MM.1S (cell line): ENCODE data around the gene NOP56.

Experiments
- DNase-seq: peaks from one replicate; pipeline ENCODE4 v3.0.0-alpha.2; 2015
- H2AFZ ChIP-seq: fragments of 300-600 bp; sonication (generic); 2 replicates; pipeline ENCODE4 v1.6.0; 2016; ENCODE audit warnings: antibody characterized with exemption, low read length
- H3F3A ChIP-seq: fragments of 300-600 bp; sonication (generic); 2 replicates; pipeline ENCODE4 v1.6.1; 2016; ENCODE audit warnings: mild to moderate bottlenecking, antibody characterized with exemption, low read length, moderate library complexity, mixed read lengths; ENCODE audit not compliant: insufficient read depth
- H3K27ac ChIP-seq: fragments of 300-600 bp; sonication (generic); 2 replicates; pipeline ENCODE4 v1.5.1; 2016; ENCODE audit warnings: mild to moderate bottlenecking, low read length
- H3K27me3 ChIP-seq: fragments of 300-600 bp; sonication (generic); replicated peaks from 2 replicates; pipeline ENCODE4 v1.6.0; 2016; ENCODE audit warnings: low read length; ENCODE audit not compliant: insufficient read depth
- H3K36me3 ChIP-seq: fragments of 300-600 bp; sonication (generic); replicated peaks from 2 replicates; pipeline ENCODE4 v1.6.1; 2016; ENCODE audit warnings: mild to moderate bottlenecking, low read length, mixed read lengths; ENCODE audit not compliant: insufficient read depth
- H3K4me1 ChIP-seq: fragments of 300-600 bp; sonication (generic); 2 replicates; pipeline ENCODE4 v1.6.1; 2016; ENCODE audit warnings: low read length, mixed read lengths
- H3K4me2 ChIP-seq: fragments of 300-600 bp; sonication (generic); 2 replicates; pipeline ENCODE4 v1.6.0; 2016; ENCODE audit warnings: low read depth, low read length
- H3K4me3 ChIP-seq: fragments of 300-600 bp; sonication (generic); 2 replicates; pipeline ENCODE4 v1.5.1; 2016; ENCODE audit warnings: low read length, mixed read lengths
- H3K79me2 ChIP-seq: fragments of 300-600 bp; sonication (generic); 2 replicates; pipeline ENCODE4 v1.6.1; 2016; ENCODE audit warnings: mixed run types, low read length, mixed read lengths
- H3K9ac ChIP-seq: fragments of 300-600 bp; sonication (generic); 2 replicates; pipeline ENCODE4 v1.6.1; 2016; ENCODE audit warnings: low read length, mixed read lengths
- H3K9me2 ChIP-seq: fragments of 300-600 bp; sonication (generic); replicated peaks from 2 replicates; pipeline ENCODE4 v1.6.1; 2016; ENCODE audit warnings: mild to moderate bottlenecking, low read length, mixed read lengths; ENCODE audit not compliant: insufficient read depth
- H3K9me3 ChIP-seq: fragments of 300-600 bp; sonication (generic); replicated peaks from 2 replicates; pipeline ENCODE4 v1.6.1; 2016; ENCODE audit warnings: mild to moderate bottlenecking, low read length, mixed read lengths; ENCODE audit not compliant: insufficient read depth
- H4K20me1 ChIP-seq: fragments of 300-600 bp; sonication (generic); 2 replicates; pipeline ENCODE4 v1.6.1; 2016; ENCODE audit warnings: mild to moderate bottlenecking, low read length, moderate library complexity, mixed read lengths; ENCODE audit not compliant: insufficient read depth
- EZH2 ChIP-seq: fragments of 300-600 bp; sonication (generic); optimal IDR thresholded peaks from 2 replicates; pipeline ENCODE3; 2017; ENCODE audit warnings: low read depth, mild to moderate bottlenecking, antibody characterized with exemption, low read length, mixed read lengths
- EZH2phosphoT487 ChIP-seq: fragments of 300-600 bp; sonication (generic); IDR thresholded peaks from 2 replicates; pipeline ENCODE4 v1.6.1; 2018; ENCODE audit warnings: antibody characterized with exemption, low read length
- TF ChIP-seq, protein P1 (sequence below): fragments of 300-600 bp; sonication (generic); IDR thresholded peaks from 2 replicates; pipeline ENCODE4 v1.5.1; 2016; ENCODE audit warnings: antibody characterized with exemption, low read length, mixed read lengths

Gene NOP56

DNA sequence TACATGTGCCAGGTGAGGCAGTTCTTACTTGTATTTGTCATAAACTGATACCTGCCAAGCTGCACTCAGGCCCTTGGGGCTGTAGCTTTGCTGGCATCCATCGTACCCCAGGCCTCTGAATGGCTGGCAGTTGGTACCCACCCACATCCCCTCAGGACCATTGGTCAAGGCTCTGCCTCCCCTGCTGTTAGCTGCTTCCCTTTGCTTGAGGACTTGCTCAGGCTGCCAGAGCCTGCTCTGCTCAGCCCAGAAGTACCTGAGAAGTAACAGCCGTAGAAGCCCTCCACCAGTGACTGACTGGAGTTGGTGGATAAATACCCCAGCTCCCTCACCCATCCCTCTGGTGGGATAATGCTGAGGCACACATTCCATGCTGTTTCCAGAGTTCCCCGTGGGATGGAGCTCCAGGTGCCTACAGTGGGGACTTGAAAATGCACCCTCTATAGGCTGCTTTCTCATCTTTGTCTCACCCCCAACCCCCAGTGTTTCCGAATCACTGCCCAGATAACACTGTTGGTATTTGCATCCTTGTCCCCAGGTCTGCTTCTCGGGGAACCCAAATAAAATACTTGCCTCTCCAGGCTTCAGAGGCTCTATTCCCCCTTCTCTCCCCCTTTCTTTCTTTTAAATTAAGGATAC lies 47.5 kb downstream of the NOP56 start:
- H3K9me2 ChIP-seq: no peaks in the 10 kb centered on the region
- H3K4me3 ChIP-seq: no peak overlapping the region
- no peaks in the 10 kb centered on the region for H3K4me1 ChIP-seq
- H3K27ac ChIP-seq: no peak overlapping the region
- H3K9ac ChIP-seq: no peak overlapping the region
- no peak overlapping the region for H3K4me2 ChIP-seq
- no peaks in the 10 kb centered on the region for H4K20me1 ChIP-seq
- no peaks in the 10 kb centered on the region for H3F3A ChIP-seq
- H3K36me3 ChIP-seq: no peaks in the 10 kb centered on the region
- no peaks in the 10 kb centered on the region for H3K79me2 ChIP-seq
- no peaks in the 10 kb centered on the region for H3K27me3 ChIP-seq
- H2AFZ ChIP-seq: no peak overlapping the region
- DNase-seq: no peak
- H3K9me3 ChIP-seq: no peaks in the 10 kb centered on the region
- TF ChIP-seq, protein P1, sequence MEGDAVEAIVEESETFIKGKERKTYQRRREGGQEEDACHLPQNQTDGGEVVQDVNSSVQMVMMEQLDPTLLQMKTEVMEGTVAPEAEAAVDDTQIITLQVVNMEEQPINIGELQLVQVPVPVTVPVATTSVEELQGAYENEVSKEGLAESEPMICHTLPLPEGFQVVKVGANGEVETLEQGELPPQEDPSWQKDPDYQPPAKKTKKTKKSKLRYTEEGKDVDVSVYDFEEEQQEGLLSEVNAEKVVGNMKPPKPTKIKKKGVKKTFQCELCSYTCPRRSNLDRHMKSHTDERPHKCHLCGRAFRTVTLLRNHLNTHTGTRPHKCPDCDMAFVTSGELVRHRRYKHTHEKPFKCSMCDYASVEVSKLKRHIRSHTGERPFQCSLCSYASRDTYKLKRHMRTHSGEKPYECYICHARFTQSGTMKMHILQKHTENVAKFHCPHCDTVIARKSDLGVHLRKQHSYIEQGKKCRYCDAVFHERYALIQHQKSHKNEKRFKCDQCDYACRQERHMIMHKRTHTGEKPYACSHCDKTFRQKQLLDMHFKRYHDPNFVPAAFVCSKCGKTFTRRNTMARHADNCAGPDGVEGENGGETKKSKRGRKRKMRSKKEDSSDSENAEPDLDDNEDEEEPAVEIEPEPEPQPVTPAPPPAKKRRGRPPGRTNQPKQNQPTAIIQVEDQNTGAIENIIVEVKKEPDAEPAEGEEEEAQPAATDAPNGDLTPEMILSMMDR: no peak
- TF ChIP-seq EZH2phosphoT487 (no peak), EZH2 (no peak)

DNA sequence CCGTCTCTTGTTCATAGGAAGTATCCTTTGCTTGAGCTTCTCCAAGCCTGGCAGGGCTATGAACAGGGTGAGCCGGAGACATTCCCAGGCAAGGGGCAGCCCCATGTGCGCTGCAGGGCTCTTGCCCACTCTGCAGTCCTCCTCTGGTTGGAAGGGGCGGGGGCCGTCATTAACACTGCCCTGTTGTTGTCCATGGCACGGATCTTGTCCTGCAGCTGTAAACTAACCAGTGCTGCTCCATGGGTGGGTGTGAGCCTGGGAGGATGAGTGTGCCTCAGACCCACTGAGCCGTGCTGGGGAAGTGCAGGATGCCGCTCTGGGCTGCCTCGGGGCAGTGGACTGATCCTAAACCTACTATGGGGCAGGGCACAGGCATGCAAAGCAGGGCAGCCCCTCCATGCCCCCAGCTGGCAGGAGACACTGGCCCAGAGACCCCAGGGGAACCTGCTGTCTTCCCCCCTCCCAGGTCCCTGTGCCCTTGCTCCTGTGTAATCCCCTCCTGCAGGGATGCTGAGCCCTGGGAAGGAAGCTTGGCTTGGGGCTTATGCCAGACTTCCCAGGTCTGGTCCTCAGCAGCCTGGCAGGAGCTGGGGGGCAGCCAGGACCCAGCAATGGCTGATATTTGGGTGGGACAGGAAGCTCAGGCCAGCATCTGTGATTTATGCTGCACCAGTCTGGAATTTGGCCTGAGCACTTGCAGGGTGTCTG lies 48.6 kb downstream of the NOP56 start:
- DNase-seq: no peak
- Histone ChIP-seq H2AFZ (no peak overlapping the region), H3K9me2 (no peaks in the 10 kb centered on the region), H4K20me1 (no peaks in the 10 kb centered on the region), H3K9me3 (no peaks in the 10 kb centered on the region), H3K4me2 (no peak overlapping the region), H3K4me3 (no peak overlapping the region), H3K27ac (no peak overlapping the region), H3K4me1 (no peaks in the 10 kb centered on the region), H3F3A (no peaks in the 10 kb centered on the region), H3K27me3 (no peaks in the 10 kb centered on the region), H3K36me3 (no peaks in the 10 kb centered on the region), H3K9ac (no peak overlapping the region), H3K79me2 (no peaks in the 10 kb centered on the region)
- TF ChIP-seq EZH2: no peak
- no peak for TF ChIP-seq EZH2phosphoT487
- TF ChIP-seq, protein P1: no peak

DNA sequence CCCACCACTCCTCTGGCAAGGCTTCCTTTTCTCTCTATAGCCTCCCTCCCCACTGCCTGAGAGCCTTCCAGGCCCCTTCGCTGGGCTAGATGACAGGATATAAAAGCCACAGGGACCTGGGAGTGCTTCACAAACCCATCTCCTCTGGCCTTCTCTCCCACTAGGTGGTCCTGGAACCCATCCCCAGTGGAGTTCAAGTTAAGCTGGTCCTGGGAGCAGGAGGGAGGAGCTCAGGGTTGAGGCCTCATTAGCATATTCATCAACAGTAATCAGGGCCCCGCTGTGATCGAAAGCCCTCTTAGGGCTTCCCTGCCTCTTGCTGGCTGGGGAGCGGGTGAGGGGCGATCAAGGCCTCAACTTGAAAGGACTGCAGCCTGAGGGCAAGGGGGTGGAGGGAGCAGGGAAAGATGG lies 49.2 kb downstream of the NOP56 start:
- Histone ChIP-seq H3K27ac (no peak overlapping the region), H3K36me3 (no peaks in the 10 kb centered on the region), H2AFZ (no peak overlapping the region), H4K20me1 (no peaks in the 10 kb centered on the region), H3K4me3 (no peak overlapping the region), H3K79me2 (no peaks in the 10 kb centered on the region), H3K9me3 (no peaks in the 10 kb centered on the region), H3K27me3 (no peaks in the 10 kb centered on the region), H3K9me2 (no peaks in the 10 kb centered on the region), H3K4me2 (no peak overlapping the region), H3F3A (no peaks in the 10 kb centered on the region), H3K9ac (no peak overlapping the region), H3K4me1 (no peaks in the 10 kb centered on the region)
- DNase-seq: no peak
- TF ChIP-seq EZH2phosphoT487 (no peak), EZH2 (no peak)
- TF ChIP-seq, protein P1: no peak
